IMR-90 (cell line): ENCODE data around the gene MPPED1. TPM values are rescaled to one million over a fixed set of nuclear protein-coding genes. Genes with fewer than 3 reads are reported as not detected.
A peak's percentile ranks its signal among the peaks of the same experiment; 100 is the strongest.

Experiments used
- ATAC-seq: fragments of 200-7000 bp; cut with Tn5 transposase; 2 replicates; pipeline ENCODE4 v1.9.1; 2020; ENCODE audit warnings: low read depth, mild to moderate bottlenecking, moderate library complexity
- BruUV-seq: library from RNA; stranded (reverse); fragments of 400-500 nt; replicated peaks from 2 replicates; lab custom pipeline; 2021; lab: Mats Ljungman, UMichigan
- CTCF ChIA-PET: fragments of 300-600 bp; formaldehyde crosslinking; extraction: SDS; loops from one replicate; lab custom pipeline; 2021; ENCODE audit warnings: antibody characterized with exemption; lab: Yijun Ruan, JAX
- POLR2A ChIA-PET: fragments of 300-600 bp; sonication (Branson Sonifier 250); formaldehyde crosslinking; loops from one replicate; lab custom pipeline; 2022; ENCODE audit warnings: antibody characterized with exemption; ENCODE audit not compliant: unreplicated experiment; lab: Charles Lee
- DNase-seq: peaks from one replicate; pipeline ENCODE4 v3.0.0; 2013
- H2AFZ ChIP-seq: replicated peaks from 2 replicates; pipeline ENCODE3; 2013; ENCODE audit warnings: low read length, mild to moderate bottlenecking; ENCODE audit not compliant: poor library complexity
- H2AK5ac ChIP-seq: 2 replicates; pipeline ENCODE4 v1.6.1; 2013; ENCODE audit warnings: low read depth, low read length, inconsistent platforms
- H2AK9ac ChIP-seq: replicated peaks from 2 replicates; pipeline ENCODE3; 2013; ENCODE audit warnings: mild to moderate bottlenecking, low read depth, low read length, moderate library complexity; ENCODE audit not compliant: poor library complexity
- H2BK120ac ChIP-seq: 2 replicates; pipeline ENCODE4 v1.6.1; 2013; ENCODE audit warnings: low read depth, low read length, inconsistent platforms
- H2BK15ac ChIP-seq: 3 replicates; pipeline ENCODE4 v1.6.1; 2013; ENCODE audit warnings: low read depth, low read length, inconsistent platforms
- H2BK20ac ChIP-seq: 2 replicates; pipeline ENCODE4 v1.6.1; 2013; ENCODE audit warnings: low read depth, mild to moderate bottlenecking, inconsistent platforms, low read length, moderate library complexity
- H2BK5ac ChIP-seq: 2 replicates; pipeline ENCODE4 v1.6.1; 2013; ENCODE audit warnings: mild to moderate bottlenecking, low read depth, low read length, inconsistent platforms; ENCODE audit not compliant: poor library complexity, severe bottlenecking
- H3K14ac ChIP-seq: replicated peaks from 2 replicates; pipeline ENCODE4 v1.6.1; 2013; ENCODE audit warnings: low read depth, low read length, inconsistent platforms
- H3K18ac ChIP-seq: 2 replicates; pipeline ENCODE4 v1.6.1; 2013; ENCODE audit warnings: low read depth, low read length, control low read depth
- H3K23ac ChIP-seq: 2 replicates; pipeline ENCODE4 v1.6.1; 2013; ENCODE audit warnings: low read depth, low read length, inconsistent platforms
- H3K27ac ChIP-seq: 2 replicates; pipeline ENCODE4 v1.5.1; 2013; ENCODE audit warnings: mild to moderate bottlenecking, control low read depth, low read length; ENCODE audit not compliant: insufficient read depth
- H3K27me3 ChIP-seq: 2 replicates; pipeline ENCODE4 v1.6.1; 2013; ENCODE audit warnings: low read length; ENCODE audit not compliant: control insufficient read depth, insufficient read depth
- H3K36me3 ChIP-seq: 2 replicates; pipeline ENCODE4 v1.6.1; 2013; ENCODE audit warnings: low read length, mixed read lengths; ENCODE audit not compliant: control insufficient read depth, insufficient read depth
- H3K4ac ChIP-seq: 2 replicates; pipeline ENCODE4 v1.6.1; 2013; ENCODE audit warnings: low read depth, low read length, inconsistent platforms
- H3K4me1 ChIP-seq: 2 replicates; pipeline ENCODE4 v1.6.1; 2013; ENCODE audit warnings: low read length, mixed read lengths; ENCODE audit not compliant: control insufficient read depth, insufficient read depth
- H3K4me2 ChIP-seq: 2 replicates; pipeline ENCODE4 v1.6.1; 2013; ENCODE audit warnings: low read depth, mild to moderate bottlenecking, control low read depth, low read length, moderate library complexity
- H3K4me3 ChIP-seq: 2 replicates; pipeline ENCODE4 v1.5.1; 2013; ENCODE audit warnings: low read depth, mild to moderate bottlenecking, control low read depth, low read length, moderate library complexity; ENCODE audit not compliant: insufficient read depth
- H3K56ac ChIP-seq: 2 replicates; pipeline ENCODE4 v1.6.1; 2013; ENCODE audit warnings: low read length, inconsistent platforms; ENCODE audit not compliant: insufficient read depth; ENCODE audit errors: extremely low read depth
- H3K79me1 ChIP-seq, 2 experiments: 2 replicates each; pipeline ENCODE4 v1.6.1; 2013; ENCODE audit warnings: low read length in 2 of 2, inconsistent platforms in 1 of 2, low read depth in 1 of 2
- H3K9ac ChIP-seq: 2 replicates; pipeline ENCODE4 v1.6.1; 2013; ENCODE audit warnings: low read depth, low read length, control low read depth
- H3K9me1 ChIP-seq: 2 replicates; pipeline ENCODE4 v1.6.1; 2013; ENCODE audit warnings: low read length, inconsistent platforms; ENCODE audit not compliant: insufficient read depth
- H3K9me3 ChIP-seq: 2 replicates; pipeline ENCODE4 v1.6.1; 2013; ENCODE audit warnings: low read length; ENCODE audit not compliant: control insufficient read depth, insufficient read depth
- H4K20me1 ChIP-seq: 2 replicates; pipeline ENCODE4 v1.6.1; 2013; ENCODE audit warnings: low read length, inconsistent platforms; ENCODE audit not compliant: insufficient read depth
- H4K5ac ChIP-seq: 2 replicates; pipeline ENCODE4 v1.6.1; 2013; ENCODE audit warnings: mild to moderate bottlenecking, low read depth, low read length, control low read depth
- H4K8ac ChIP-seq, 2 experiments: 2 replicates each; pipeline ENCODE4 v1.6.1; 2013; ENCODE audit warnings: low read depth in 2 of 2, low read length in 2 of 2, control low read depth in 1 of 2, inconsistent platforms in 1 of 2
- H4K91ac ChIP-seq: 2 replicates; pipeline ENCODE4 v1.6.1; 2013; ENCODE audit warnings: low read depth, low read length, inconsistent platforms; ENCODE audit not compliant: insufficient read depth
- BHLHE40 ChIP-seq: fragments of 150-350 bp; IDR thresholded peaks from 2 replicates; pipeline ENCODE4 v1.6.1; 2016; ENCODE audit warnings: mild to moderate bottlenecking, low read depth, low read length
- CEBPB ChIP-seq: IDR thresholded peaks from 2 replicates; pipeline ENCODE4 v1.6.1; 2012; ENCODE audit warnings: low read depth, low read length, improper control_type of control experiment
- MAFK ChIP-seq: IDR thresholded peaks from 2 replicates; pipeline ENCODE4 v1.6.1; 2012; ENCODE audit warnings: low read depth, low read length, improper control_type of control experiment
- NFE2L2 ChIP-seq: fragments of 150-350 bp; IDR thresholded peaks from 2 replicates; pipeline ENCODE4 v1.6.1; 2016; ENCODE audit warnings: low read depth, mild to moderate bottlenecking, low read length
- SMC3 ChIP-seq: fragments of 150-350 bp; IDR thresholded peaks from 2 replicates; pipeline ENCODE4 v1.6.1; 2016; ENCODE audit warnings: low read depth, mild to moderate bottlenecking, antibody characterized with exemption, low read length, moderate library complexity
- USF2 ChIP-seq: fragments of 150-350 bp; IDR thresholded peaks from 2 replicates; pipeline ENCODE4 v1.6.1; 2017; ENCODE audit warnings: mild to moderate bottlenecking, antibody characterized with exemption, low read length, low read depth
- WGBS, 2 experiments: methylation state at CpG; one replicate each; pipeline versions ENCODE4 v1.1.5 to v1.1.7; 2013; ENCODE audit warnings: missing lambda C conversion rate in 2 of 2; ENCODE audit not compliant: insufficient read length in 1 of 2; ENCODE audit errors: extremely low coverage in 2 of 2; 5-methylcytosine and 5-hydroxymethylcytosine counted together
- dilution Hi-C: fragments of 300-500 bp; cut with HindIII; formaldehyde crosslinking; loops from one replicate; pipeline ENCODE4 v1.14.3; 2018; ENCODE audit warnings: low sequenced_read_pairs; ENCODE audit not compliant: unreplicated experiment
- in situ Hi-C: fragments of 300-500 bp; cut with MboI; formaldehyde crosslinking; loops from 3 replicates; pipeline ENCODE4 v1.14.3; 2019; ENCODE audit warnings: low sequenced_read_pairs, inconsistent platforms, mixed read lengths
- intact Hi-C: fragments of 100-400 bp; cut with micrococcal nuclease; formaldehyde crosslinking; loops from 2 replicates; pipeline ENCODE4 v1.10.0; 2022
- polyA plus RNA-seq, 3 experiments: library from polyadenylated mRNA; depleted of rRNA; stranded (reverse); fragments of >200 nt; gene quantifications; 2 replicates each; pipeline ENCODE4 v1.2.3, GENCODE V29; 2012; ENCODE audit warnings: low replicate concordance in 1 of 3
- total RNA-seq: library from RNA; depleted of rRNA; stranded (reverse); fragments of >200 nt; gene quantifications from 2 replicates; pipeline ENCODE4 v1.2.3, GENCODE V29; 2012

MPPED1 gene
- total and polyA plus RNA-seq, 2 of the 4 experiments (the other 2 are of a cell fraction), result not detected

GRCh38 chr22:43377896-43378704 lies 33.7 kb upstream of the MPPED1 start:
- H3K36me3 ChIP-seq, result no peaks in the 10 kb centered on the region
- H4K8ac ChIP-seq, result no peak overlapping the region
- no peak overlapping the region for H2BK15ac ChIP-seq
- no peak overlapping the region for H3K18ac ChIP-seq
- H2BK20ac ChIP-seq, result no peak overlapping the region
- H2BK5ac ChIP-seq, result no peak overlapping the region
- POLR2A ChIA-PET, result no interaction called here
- H2AFZ ChIP-seq, result no peak overlapping the region
- peaks cover 9% of the 10 kb centered on the region for H3K9me3 ChIP-seq
- dilution Hi-C loops, result no loop called here
- H3K27me3 ChIP-seq, result peaks cover 14% of the 10 kb centered on the region
- ATAC-seq (peak; percentile 24; the same call in 1 of the 2 replicates), DNase-seq (peak; percentile 3)
- WGBS, 2 experiments, result no CpG with 5 or more reads among the region's 8 CpGs
- TF ChIP-seq SMC3, result no peak
- no peak for TF ChIP-seq CEBPB
- TF ChIP-seq USF2, result 0 out of 2 replicates have a peak, but pooled peaks have one; percentile 17
- TF ChIP-seq BHLHE40, result peak; percentile 46; the same call in 1 of the 2 replicates
- 0 out of 2 replicates have a peak, but pooled peaks have one; percentile 14 for TF ChIP-seq MAFK
- no peak for TF ChIP-seq NFE2L2
- in situ Hi-C loops, result loop anchor here (10.0 to 25.0 kb wide), 2 partner anchors 103 to 1259 kb away; no protein-coding TSS in a partner anchor
- H3K9me1 ChIP-seq, result no peaks in the 10 kb centered on the region
- intact Hi-C loops, result no loop called here
- H3K79me1 ChIP-seq, result no peaks in the 10 kb centered on the region
- H2BK120ac ChIP-seq, result no peak overlapping the region
- no peak overlapping the region for H3K23ac ChIP-seq
- H2AK9ac ChIP-seq, result no peak overlapping the region
- H3K56ac ChIP-seq, result no peak overlapping the region
- H3K4ac ChIP-seq, result no peak overlapping the region
- no peak overlapping the region for H3K4me2 ChIP-seq
- H4K5ac ChIP-seq, result no peak overlapping the region
- no TSS peak for BruUV-seq
- no peaks in the 10 kb centered on the region for H4K20me1 ChIP-seq
- no peak overlapping the region for H3K9ac ChIP-seq
- CTCF ChIA-PET, result interaction anchor here (1.1 to 1.3 kb wide), 3 partner anchors 104 to 147 kb away, joined by 4 read pairs; no protein-coding TSS in a partner anchor
- H3K27ac ChIP-seq, result no peak overlapping the region
- H3K4me3 ChIP-seq, result no peak overlapping the region
- H2AK5ac ChIP-seq, result no peak overlapping the region
- no peak overlapping the region for H4K91ac ChIP-seq
- H3K14ac ChIP-seq, result no peak overlapping the region
- peaks cover 2% of the 10 kb centered on the region; the same call in 1 of the 2 replicates for H3K4me1 ChIP-seq
